Inflammatory macrophage (primary cell): ENCODE measurements around the gene SDK1.
"Not testable (repeated sequence)": the region's sequence is repeated elsewhere in the genome, so short reads cannot be mapped to it uniquely, and the experiment has no call there.

Experiments used
- DNase-seq, 2 donors: peaks; one replicate each; pipeline ENCODE4 v3.0.0-alpha.2; 2020 to 2022

The SDK1 gene

GRCh38 chr7:3960942-3961341 lies 659.9 kb downstream of the SDK1 start:
- DNase-seq, result no peak

GRCh38 chr7:3961857-3962503 lies 660.9 kb downstream of the SDK1 start:
- DNase-seq, result no peak

- not testable (repeated sequence) for DNase-seq
Measured at GRCh38 chr7:3963768-3964167, 662.7 kb downstream of the SDK1 start.

- DNase-seq, result no peak
Measured at GRCh38 chr7:3964980-3965606, 664.0 kb downstream of the SDK1 start.

- DNase-seq, result no peak
Measured at GRCh38 chr7:3965794-3966395, 664.8 kb downstream of the SDK1 start.

GRCh38 chr7:3968234-3968633 lies 667.2 kb downstream of the SDK1 start:
- no peak for DNase-seq

GRCh38 chr7:3969286-3969685 lies 668.2 kb downstream of the SDK1 start:
- no peak for DNase-seq

- DNase-seq, result no peak
Measured at GRCh38 chr7:3971323-3971722, 670.3 kb downstream of the SDK1 start.

GRCh38 chr7:3973264-3973663 lies 672.2 kb downstream of the SDK1 start:
- DNase-seq, result no peak

- no peak for DNase-seq
Measured at GRCh38 chr7:3974329-3974728, 673.3 kb downstream of the SDK1 start.

- DNase-seq, result no peak
Measured at GRCh38 chr7:3975371-3975770, 674.3 kb downstream of the SDK1 start.

GRCh38 chr7:3977391-3977790 lies 676.3 kb downstream of the SDK1 start:
- DNase-seq, result no peak

- no peak for DNase-seq
Measured at GRCh38 chr7:3978839-3979238, 677.8 kb downstream of the SDK1 start.

GRCh38 chr7:3979611-3980299 lies 678.7 kb downstream of the SDK1 start:
- DNase-seq, result no peak

GRCh38 chr7:3980300-3980643 lies 679.2 kb downstream of the SDK1 start:
- no peak for DNase-seq

- no peak for DNase-seq
Measured at GRCh38 chr7:3981281-3981680, 680.2 kb downstream of the SDK1 start.

GRCh38 chr7:3984456-3984855 lies 683.4 kb downstream of the SDK1 start:
- no peak for DNase-seq

GRCh38 chr7:3986927-3987326 lies 685.9 kb downstream of the SDK1 start:
- DNase-seq, result no peak

- no peak for DNase-seq
Measured at GRCh38 chr7:3987426-3987927, 686.4 kb downstream of the SDK1 start.

- no peak for DNase-seq
Measured at GRCh38 chr7:3989723-3990122, 688.7 kb downstream of the SDK1 start.

GRCh38 chr7:3991731-3992231 lies 690.7 kb downstream of the SDK1 start:
- no peak for DNase-seq

- no peak for DNase-seq
Measured at GRCh38 chr7:3992841-3993240, 691.8 kb downstream of the SDK1 start.

- DNase-seq, result no peak
Measured at GRCh38 chr7:3994764-3995163, 693.7 kb downstream of the SDK1 start.
